Pancreas (tissue), 10 donors: ENCODE data around the gene CEP43. TPM values are rescaled to one million over a fixed set of nuclear protein-coding genes. Genes with fewer than 3 reads are reported as not detected.

Experiments used
- ATAC-seq, 4 donors: fragments of 200-7000 bp; cut with Tn5 transposase; one replicate each; pipeline versions ENCODE4 v1.8.0 to v1.9.1; 2020; ENCODE audit warnings: mild to moderate bottlenecking in 4 of 4, moderate library complexity in 4 of 4
- DNase-seq, 6 donors: peaks; one replicate each; pipeline ENCODE4 v3.0.0-alpha.2; 2020
- FAIRE-seq: peaks from 2 replicates; lab custom pipeline; 2012; peaks lifted over from hg19 to GRCh38; lab: Jason Lieb, UNC
- H3K27ac ChIP-seq, 4 donors: fragments of 200-600 bp; sonication (generic); 1 replicate in 3 of 4; 2 replicates in 1 of 4; pipeline versions ENCODE4 v1.5.0 to v1.8.0; 2020
- H3K27me3 ChIP-seq, 4 donors: fragments of 200-600 bp; one replicate each; pipeline ENCODE4 v1.8.0; 2021
- H3K36me3 ChIP-seq, 3 donors: fragments of 200-600 bp; sonication (generic) in 1 of 3; one replicate each; pipeline versions ENCODE4 v1.5.0 to v1.8.0; 2020 to 2021
- H3K4me1 ChIP-seq, 3 donors: fragments of 200-600 bp; one replicate each; pipeline ENCODE4 v1.8.0; 2021
- H3K4me3 ChIP-seq, 4 donors: fragments of 200-600 bp; sonication (generic) in 2 of 4; one replicate each; pipeline versions ENCODE4 v1.5.0 to v1.8.0; 2020 to 2021
- H3K9me3 ChIP-seq, 4 donors: fragments of 200-600 bp; one replicate each; pipeline ENCODE4 v1.8.0; 2021
- WGBS, 2 donors: extraction: QIAGEN DNeasy Blood & Tissue Kit; methylation state at CpG; one replicate each; pipeline ENCODE4 v1.1.7; 2013; 5-methylcytosine and 5-hydroxymethylcytosine counted together
- intact Hi-C, 3 donors: fragments of 100-400 bp; cut with DNase I; formaldehyde crosslinking; loops; one replicate each; pipeline versions ENCODE4 v1.11.1 to v1.14.2; 2022
- polyA plus RNA-seq, 2 donors: library from polyadenylated mRNA; stranded (reverse); fragments of 200-250 nt; gene quantifications; one replicate each; pipeline ENCODE4 v1.2.3, GENCODE V29; 2013
- total RNA-seq, 6 donors: library from RNA; stranded (reverse); fragmentation: NEBNext Ultra II Directional in 4 of 6; extraction: Animal tissue kit (Norgen Biotek cat#: 25700) in 4 of 6; gene quantifications; one replicate each; pipeline versions ENCODE4 v1.2.1 to v1.2.4, GENCODE V29; 2021 to 2023
- TF ChIP-seq, protein P1 (sequence below), 4 donors: fragments of 200-600 bp; sonication (generic) in 3 of 4; IDR thresholded peaks; one replicate each; pipeline versions ENCODE4 v1.5.0 to v1.8.0; 2021; ENCODE audit warnings: antibody characterized with exemption in 4 of 4
- donor health status: healthy with polysubstance abuse.
- donor health status: DM: no; HTN: no; CAD: no; lungs with moderate emphysema.
- donor health status: DM: no; HTN: no; CAD: no.
- donor health status: control.
- donor health status: control.
- donor health status: Bipolar disorder and iron deficiency.
- donor health status: DM: yes; HTN: yes; CAD: no.
- donor health status: DM: no; HTN: no; CAD: no.
- donor health status: DM: no; HTN: no; CAD: no.
- donor health status: DM: yes; HTN: yes; CAD: no.

The CEP43 gene
- total and polyA plus RNA-seq, 8 donors = 4.4 to 11.9 (median 6.4) TPM

DNA sequence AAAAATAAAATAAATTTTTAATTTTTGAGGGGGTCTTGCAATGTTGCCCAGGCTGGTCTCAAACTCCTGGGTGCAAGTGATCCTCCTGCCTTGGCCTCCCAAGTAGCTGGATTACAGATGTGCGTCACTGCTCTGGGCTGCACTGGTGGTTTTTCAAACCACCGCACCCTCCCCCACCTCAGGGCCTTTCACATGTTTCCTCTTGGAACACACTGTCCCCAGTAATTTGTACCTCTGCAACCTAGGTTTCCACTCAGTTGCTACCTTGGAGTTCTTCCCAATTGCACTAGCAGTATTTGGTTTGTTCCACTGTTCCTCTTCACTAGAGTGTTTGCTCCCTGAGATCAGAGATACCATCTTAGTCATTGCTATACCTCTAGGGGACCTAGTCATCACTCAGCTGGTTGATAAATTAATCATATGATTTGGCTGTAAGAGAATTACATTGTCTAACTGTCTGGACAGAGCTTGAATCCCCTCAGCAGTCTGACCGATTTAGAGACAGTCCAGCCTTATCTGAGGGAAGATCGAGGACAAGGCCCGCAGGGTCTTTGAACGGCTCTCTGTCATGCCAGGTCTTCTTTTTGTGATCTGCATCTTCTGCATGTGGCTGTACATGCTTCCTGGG lies 32.0 kb downstream of the CEP43 start:
- Histone ChIP-seq H3K27ac (no peak overlapping the region), H3K4me3 (no peak overlapping the region), H3K9me3 (no peaks in the 10 kb centered on the region), H3K4me1 (no peaks in the 10 kb centered on the region), H3K36me3 (peaks cover 5 to 27% (median 9%) of the 10 kb centered on the region in 3 donors), H3K27me3 (no peaks in the 10 kb centered on the region)
- WGBS, 2 donors = 93 to 96% methylated on average over 6 of the region's 6 CpGs
- DNase-seq (no peak), FAIRE-seq (no peak), ATAC-seq (no peak)
- TF ChIP-seq, protein P1, sequence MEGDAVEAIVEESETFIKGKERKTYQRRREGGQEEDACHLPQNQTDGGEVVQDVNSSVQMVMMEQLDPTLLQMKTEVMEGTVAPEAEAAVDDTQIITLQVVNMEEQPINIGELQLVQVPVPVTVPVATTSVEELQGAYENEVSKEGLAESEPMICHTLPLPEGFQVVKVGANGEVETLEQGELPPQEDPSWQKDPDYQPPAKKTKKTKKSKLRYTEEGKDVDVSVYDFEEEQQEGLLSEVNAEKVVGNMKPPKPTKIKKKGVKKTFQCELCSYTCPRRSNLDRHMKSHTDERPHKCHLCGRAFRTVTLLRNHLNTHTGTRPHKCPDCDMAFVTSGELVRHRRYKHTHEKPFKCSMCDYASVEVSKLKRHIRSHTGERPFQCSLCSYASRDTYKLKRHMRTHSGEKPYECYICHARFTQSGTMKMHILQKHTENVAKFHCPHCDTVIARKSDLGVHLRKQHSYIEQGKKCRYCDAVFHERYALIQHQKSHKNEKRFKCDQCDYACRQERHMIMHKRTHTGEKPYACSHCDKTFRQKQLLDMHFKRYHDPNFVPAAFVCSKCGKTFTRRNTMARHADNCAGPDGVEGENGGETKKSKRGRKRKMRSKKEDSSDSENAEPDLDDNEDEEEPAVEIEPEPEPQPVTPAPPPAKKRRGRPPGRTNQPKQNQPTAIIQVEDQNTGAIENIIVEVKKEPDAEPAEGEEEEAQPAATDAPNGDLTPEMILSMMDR (IDR thresholded peaks at IDR 0.05) = no peak
- intact Hi-C loops = no loop called here

DNA sequence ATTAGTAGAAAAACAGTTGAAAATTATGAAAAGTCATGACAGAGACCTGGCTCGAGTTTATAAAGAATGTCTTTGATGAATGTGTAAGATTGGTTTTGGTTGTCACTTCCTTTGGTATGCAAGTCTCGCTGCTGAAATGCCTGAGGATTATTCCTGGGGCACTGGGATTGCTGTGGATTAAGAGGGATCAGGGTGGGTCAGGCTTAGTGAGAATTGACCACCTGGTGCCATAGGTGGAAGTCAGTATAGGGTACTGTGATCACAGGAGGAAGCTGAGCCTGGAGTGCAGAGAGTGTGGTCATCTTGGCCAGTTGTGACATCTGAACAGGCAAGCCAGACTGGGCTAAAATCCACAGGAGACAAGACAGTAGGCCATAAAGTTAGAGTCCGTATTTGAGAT lies 34.9 kb downstream of the CEP43 start:
- ATAC-seq = no peak
- FAIRE-seq = no peak
- DNase-seq = no peak
- Histone ChIP-seq H3K27ac (no peak overlapping the region), H3K36me3 (peaks cover 5 to 12% (median 9%) of the 10 kb centered on the region in 3 donors), H3K4me1 (no peaks in the 10 kb centered on the region), H3K4me3 (no peak overlapping the region), H3K9me3 (no peaks in the 10 kb centered on the region), H3K27me3 (no peaks in the 10 kb centered on the region)
- intact Hi-C loops = no loop called here
- TF ChIP-seq, protein P1 (IDR thresholded peaks at IDR 0.05) = no peak
- WGBS, 2 donors = 92 to 97% methylated on average over 3 of the region's 3 CpGs

DNA sequence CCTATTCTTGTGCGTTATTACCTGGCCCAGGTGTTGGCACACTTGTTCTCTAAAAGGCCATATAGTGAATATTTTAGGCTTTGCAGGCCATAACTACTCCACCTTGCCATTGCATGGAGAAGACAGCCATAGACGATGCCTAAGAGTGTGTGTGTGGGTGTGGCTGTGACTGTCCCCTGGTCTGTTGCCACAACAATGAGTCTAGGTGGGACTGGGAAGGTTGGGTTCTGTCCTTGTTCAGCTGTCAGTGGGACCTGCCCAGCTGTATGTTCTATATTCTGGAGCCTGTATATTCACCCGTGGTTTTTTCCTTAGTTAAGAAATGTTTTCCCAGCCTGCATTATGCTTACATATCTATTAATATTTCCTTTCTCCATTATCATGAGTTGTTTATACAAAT lies 38.6 kb downstream of the CEP43 start:
- no peaks in the 10 kb centered on the region for H3K27me3 ChIP-seq
- H3K36me3 ChIP-seq = peaks cover 5 to 17% (median 13%) of the 10 kb centered on the region in 3 donors
- no peak overlapping the region for H3K27ac ChIP-seq
- H3K9me3 ChIP-seq = no peaks in the 10 kb centered on the region
- ATAC-seq (no peak), DNase-seq (no peak), FAIRE-seq (no peak)
- 66 to 68% methylated on average over 3 of the region's 3 CpGs for WGBS, 2 donors
- no peaks in the 10 kb centered on the region for H3K4me1 ChIP-seq
- intact Hi-C loops = no loop called here
- no peak overlapping the region for H3K4me3 ChIP-seq
- TF ChIP-seq, protein P1 (IDR thresholded peaks at IDR 0.05) = no peak

DNA sequence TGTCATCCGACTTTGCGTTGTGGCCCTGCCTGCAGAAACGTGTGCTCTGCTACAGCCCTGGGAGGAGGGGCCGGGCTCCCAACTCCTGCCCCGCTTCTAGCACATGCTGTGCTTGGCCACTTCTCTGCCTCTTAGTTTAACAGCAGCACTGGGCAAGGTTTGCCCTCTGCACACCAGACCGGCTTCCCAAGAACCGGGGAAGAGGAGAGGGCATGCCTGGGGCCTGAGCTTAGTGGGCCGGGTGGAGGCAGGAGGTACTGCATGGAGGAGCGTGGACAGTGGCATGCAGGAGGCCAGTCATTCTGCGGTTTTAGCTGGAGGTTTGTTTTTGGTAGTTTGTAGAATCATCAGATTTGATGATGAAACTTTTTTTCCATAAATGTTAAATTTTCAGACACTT lies 45.5 kb downstream of the CEP43 start:
- H3K36me3 ChIP-seq = peaks cover 0 to 4% (median 4%) of the 10 kb centered on the region in 3 donors
- no peak overlapping the region for H3K27ac ChIP-seq
- DNase-seq (no peak), FAIRE-seq (no peak), ATAC-seq (no peak)
- H3K4me1 ChIP-seq = no peaks in the 10 kb centered on the region
- intact Hi-C loops = no loop called here
- H3K4me3 ChIP-seq = no peak overlapping the region
- TF ChIP-seq, protein P1 (IDR thresholded peaks at IDR 0.05) = no peak
- no peaks in the 10 kb centered on the region for H3K27me3 ChIP-seq
- H3K9me3 ChIP-seq = no peaks in the 10 kb centered on the region
- WGBS, 2 donors = 79 to 89% methylated on average over 10 of the region's 10 CpGs

DNA sequence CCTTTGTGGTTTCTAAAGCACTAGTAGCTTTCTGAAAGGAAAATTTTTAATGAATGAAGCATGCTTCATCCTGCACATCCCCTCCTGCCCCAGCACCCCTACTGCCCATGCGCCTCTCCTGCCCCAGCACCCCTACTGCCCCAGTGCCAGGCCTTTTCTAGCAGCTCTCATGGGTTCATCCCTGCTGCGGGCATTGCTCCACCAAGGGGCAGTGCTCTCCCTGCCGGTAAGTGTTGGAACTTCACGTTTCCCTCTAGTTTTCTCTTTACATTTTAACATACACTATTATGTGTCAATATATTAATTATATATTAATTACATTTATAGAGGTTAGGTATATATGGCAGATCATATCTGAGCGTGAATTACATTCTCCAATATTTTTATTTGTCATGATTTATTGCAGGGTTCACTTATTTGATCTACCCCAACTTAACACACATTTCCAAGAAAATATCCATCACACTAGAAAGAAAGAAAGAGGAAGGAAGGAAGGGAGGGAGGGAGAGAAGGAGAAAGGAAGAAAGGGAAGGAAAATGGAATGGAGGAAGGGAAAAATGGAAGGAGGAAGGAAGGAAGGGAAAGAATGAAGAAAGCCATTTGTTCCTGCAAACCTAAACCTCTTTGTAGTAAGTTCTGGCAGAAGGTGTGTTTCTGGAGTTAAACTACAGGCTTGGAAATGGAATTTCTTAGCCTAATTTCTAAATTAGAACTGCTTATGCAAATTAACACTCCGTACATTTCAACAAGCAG lies 46.8 kb downstream of the CEP43 start:
- FAIRE-seq (no peak), DNase-seq (no peak), ATAC-seq (no peak)
- Histone ChIP-seq H3K27ac (no peak overlapping the region), H3K4me1 (no peaks in the 10 kb centered on the region), H3K36me3 (no peaks in the 10 kb centered on the region), H3K4me3 (no peak overlapping the region), H3K9me3 (no peaks in the 10 kb centered on the region), H3K27me3 (no peaks in the 10 kb centered on the region)
- intact Hi-C loops = no loop called here
- 80 to 83% methylated on average over 6 of the region's 6 CpGs for WGBS, 2 donors
- TF ChIP-seq, protein P1 (IDR thresholded peaks at IDR 0.05) = no peak
